A549 (cell line): Measurements from ENCODE around the gene TMEM186. TPM values are rescaled to one million over a fixed set of nuclear protein-coding genes. Genes with fewer than 3 reads are reported as not detected.
"Not testable (repeated sequence)": the region's sequence is repeated elsewhere in the genome, so short reads cannot be mapped to it uniquely, and the experiment has no call there.

Experiments used
- ATAC-seq, 2 experiments: fragments of 200-7000 bp in 1 of 2; fragments of >200 bp in 1 of 2; cut with Nextera tagmentation in 1 of 2; cut with Tn5 transposase in 1 of 2; 3 replicates each; pipeline versions ENCODE4 v1.8.0 to v1.9.1; 2018 to 2020; ENCODE audit warnings: mild to moderate bottlenecking in 1 of 2, moderate library complexity in 1 of 2
- CTCF ChIA-PET: fragments of 300-600 bp; sonication (Branson Sonifier 250); formaldehyde crosslinking; extraction: SDS; loops from one replicate; lab custom pipeline; 2021; ENCODE audit warnings: antibody characterized with exemption, inconsistent platforms; lab: Yijun Ruan, JAX
- POLR2A ChIA-PET: fragments of 350-600 bp; formaldehyde crosslinking; extraction: SDS; loops from one replicate; lab custom pipeline; 2021; ENCODE audit warnings: antibody characterized with exemption, inconsistent platforms; lab: Yijun Ruan, JAX
- DNase-seq, 2 experiments: peaks; one replicate each; pipeline versions ENCODE4 v3.0.0 to v3.0.0-alpha.2; 2011 to 2016; ENCODE audit warnings: low read depth in 1 of 2, low spot score in 1 of 2
- FAIRE-seq: peaks from 2 replicates; lab custom pipeline; 2011; peaks lifted over from hg19 to GRCh38; lab: Jason Lieb, UNC
- H3K27ac ChIP-seq, 2 experiments: fragments of >200 bp; sonication (Bioruptor Twin); formaldehyde crosslinking; 3 replicates each; pipeline ENCODE4 v1.5.1; 2016 to 2017
- H3K4me1 ChIP-seq: fragments of >200 bp; sonication (Bioruptor Twin); formaldehyde crosslinking; 3 replicates; pipeline ENCODE4 v1.6.1; 2016
- H3K4me2 ChIP-seq: fragments of >200 bp; sonication (Bioruptor Twin); formaldehyde crosslinking; 3 replicates; pipeline ENCODE4 v1.6.1; 2016
- H3K4me3 ChIP-seq: fragments of >200 bp; sonication (Bioruptor Twin); formaldehyde crosslinking; 3 replicates; pipeline ENCODE4 v1.5.1; 2016
- H3K9me3 ChIP-seq: fragments of >200 bp; sonication (Bioruptor Twin); formaldehyde crosslinking; 3 replicates; pipeline ENCODE4 v1.6.1; 2016
- ATOH8 ChIP-seq: fragments of 250-450 bp; sonication (Bioruptor Pico); IDR thresholded peaks from 2 replicates; pipeline ENCODE4 v1.5.0; 2020; ENCODE audit warnings: low read depth, mild to moderate bottlenecking, moderate library complexity
- CBX2 ChIP-seq: fragments of 200-600 bp; sonication (generic); IDR thresholded peaks from 2 replicates; pipeline ENCODE4 v1.6.1; 2016; ENCODE audit warnings: low read depth, mild to moderate bottlenecking, borderline replicate concordance
- CBX8 ChIP-seq: fragments of 200-600 bp; sonication (generic); IDR thresholded peaks from 2 replicates; pipeline ENCODE4 v1.6.1; 2016
- CHD4 ChIP-seq: fragments of 200-600 bp; sonication (generic); IDR thresholded peaks from 2 replicates; pipeline ENCODE4 v1.6.1; 2016; ENCODE audit warnings: antibody characterized with exemption, mild to moderate bottlenecking, borderline replicate concordance
- CTCF ChIP-seq: fragments of >200 bp; sonication (Bioruptor Twin); formaldehyde crosslinking; IDR thresholded peaks from 3 replicates; pipeline ENCODE4 v1.5.1; 2016
- EP300 ChIP-seq, 2 experiments: fragments of >200 bp; sonication (Bioruptor Twin); formaldehyde crosslinking; IDR thresholded peaks; 2 replicates in 1 of 2; 3 replicates in 1 of 2; pipeline ENCODE4 v1.6.1; 2016 to 2017
- FOSB ChIP-seq: fragments of 250-450 bp; sonication (Bioruptor Pico); IDR thresholded peaks from 2 replicates; pipeline ENCODE4 v1.5.0; 2020; ENCODE audit warnings: mild to moderate bottlenecking, moderate library complexity
- HEYL ChIP-seq: fragments of 250-450 bp; sonication (Bioruptor Pico); IDR thresholded peaks from 2 replicates; pipeline ENCODE4 v1.8.0; 2021; ENCODE audit warnings: mild to moderate bottlenecking, moderate library complexity
- HMGXB4 ChIP-seq: fragments of 250-450 bp; sonication (Bioruptor Pico); IDR thresholded peaks from 2 replicates; pipeline ENCODE4 v1.5.0; 2021; ENCODE audit warnings: mild to moderate bottlenecking, moderate library complexity, borderline replicate concordance
- HOXB5 ChIP-seq: fragments of 250-450 bp; sonication (Bioruptor Pico); IDR thresholded peaks from 2 replicates; pipeline ENCODE4 v1.5.0; 2020; ENCODE audit warnings: mild to moderate bottlenecking, moderate library complexity
- NR3C1 ChIP-seq: fragments of >200 bp; sonication (Bioruptor Twin); formaldehyde crosslinking; IDR thresholded peaks from 3 replicates; pipeline ENCODE4 v1.6.1; 2017
- PBX3 ChIP-seq: IDR thresholded peaks from 2 replicates; pipeline ENCODE4 v1.6.1; 2012
- POLR2AphosphoS2 ChIP-seq: conservative IDR thresholded peaks from 2 replicates; pipeline ENCODE4 v1.6.1; 2012; ENCODE audit warnings: low read length, improper control_type of control experiment, inconsistent platforms
- RARB ChIP-seq: fragments of 250-450 bp; sonication (Bioruptor Pico); IDR thresholded peaks from 2 replicates; pipeline ENCODE4 v1.8.0; 2021; ENCODE audit warnings: mild to moderate bottlenecking, moderate library complexity
- ZC3H11A ChIP-seq: fragments of 450-650 bp; IDR thresholded peaks from 2 replicates; pipeline ENCODE4 v1.6.1; 2014; ENCODE audit warnings: antibody characterized with exemption, mild to moderate bottlenecking
- WGBS: methylation state at CpG from one replicate; pipeline ENCODE4 v1.1.6; 2017; ENCODE audit errors: missing lambda C conversion rate; 5-methylcytosine and 5-hydroxymethylcytosine counted together
- polyA plus RNA-seq, 4 experiments: library from polyadenylated mRNA; depleted of rRNA in 3 of 4; stranded (reverse); fragments of >200 nt; fragmentation: RNase III in 1 of 4; extraction: RNeasy Plus Mini Kit Qiagen cat#74134 plus additional on column Dnase treatment in 1 of 4; gene quantifications; 2 replicates in 3 of 4; 3 replicates in 1 of 4; pipeline ENCODE4 v1.2.3, GENCODE V29; 2011 to 2017

TMEM186 gene
- polyA plus RNA-seq, 2 of the 4 experiments (the other 2 are of a cell fraction): 10.9 to 12.7 TPM

- H3K4me2 ChIP-seq, FAIRE-seq, H3K4me1 ChIP-seq, CTCF ChIA-PET, POLR2A ChIA-PET, H3K4me3 ChIP-seq, DNase-seq, H3K27ac ChIP-seq, ATAC-seq, H3K9me3 ChIP-seq: not testable (repeated sequence)
- 72% methylated on average over 4 of the region's 4 CpGs for WGBS
These were observed 44.6 kb upstream of the TMEM186 start for GRCh38 chr16:8842016-8842415.

GRCh38 chr16:8837594-8837993 lies 40.2 kb upstream of the TMEM186 start:
- ATAC-seq, H3K4me1 ChIP-seq, FAIRE-seq, H3K9me3 ChIP-seq, H3K4me2 ChIP-seq, POLR2A ChIA-PET, H3K4me3 ChIP-seq, CTCF ChIA-PET, DNase-seq, H3K27ac ChIP-seq: not testable (repeated sequence)
- WGBS: 94% methylated on average over 15 of the region's 15 CpGs

- H3K4me3 ChIP-seq, CTCF ChIA-PET, H3K4me1 ChIP-seq, H3K27ac ChIP-seq, FAIRE-seq, ATAC-seq, H3K4me2 ChIP-seq, H3K9me3 ChIP-seq, POLR2A ChIA-PET, DNase-seq: not testable (repeated sequence)
- 94% methylated on average over 6 of the region's 7 CpGs for WGBS
These were observed 39.4 kb upstream of the TMEM186 start for GRCh38 chr16:8836797-8837196.

GRCh38 chr16:8832717-8833105 lies 35.3 kb upstream of the TMEM186 start:
- TF ChIP-seq RARB (CRISPR knock-in tag) (no peak), HMGXB4 (CRISPR knock-in tag) (no peak), CBX2 (no peak), NR3C1 (no peak), CBX8 (no peak), EP300 (IDR thresholded peaks at IDR 0.05) (no peak), ZC3H11A (no peak), FOSB (no peak), CHD4 (no peak), CTCF (no peak), ATOH8 (CRISPR knock-in tag) (no peak), PBX3 (no peak), HOXB5 (no peak), POLR2AphosphoS2 (no peak), HEYL (CRISPR knock-in tag) (no peak)
- FAIRE-seq (no peak), ATAC-seq (no peak; a peak in 1 of 6 replicates), DNase-seq (no peak)
- Histone ChIP-seq H3K27ac (no peak overlapping the region), H3K4me3 (no peak overlapping the region), H3K9me3 (no peaks in the 10 kb centered on the region), H3K4me2 (no peak overlapping the region), H3K4me1 (no peaks in the 10 kb centered on the region)
- ChIA-PET CTCF (interaction anchor here (1.3 kb wide), 1 partner anchor 11 kb away, joined by 3 read pairs; no protein-coding TSS in a partner anchor), POLR2A (no interaction called here)
- 89% methylated on average over 16 of the region's 16 CpGs for WGBS
